Mesenchymal stem cell (in vitro differentiated cells and primary cell): ENCODE data around the gene LOC128125822.

Experiments used
- DNase-seq: peaks from one replicate; pipeline ENCODE4 v3.0.0-alpha.2; 2013
- H2AFZ ChIP-seq: one replicate; pipeline ENCODE4 v1.6.1; 2013; ENCODE audit warnings: low read depth, mild to moderate bottlenecking, control low read depth, inconsistent platforms, low read length, moderate library complexity
- H2AK5ac ChIP-seq: 2 replicates; pipeline ENCODE4 v1.6.1; 2013; ENCODE audit warnings: low read length, moderate library complexity, mild to moderate bottlenecking, inconsistent platforms; ENCODE audit not compliant: severe bottlenecking
- H2BK120ac ChIP-seq: one replicate; pipeline ENCODE4 v1.6.1; 2013; ENCODE audit warnings: low read depth, mild to moderate bottlenecking, inconsistent platforms, low read length, moderate library complexity
- H2BK12ac ChIP-seq, 2 experiments: one replicate each; pipeline ENCODE4 v1.6.1; 2013; ENCODE audit warnings: inconsistent platforms in 2 of 2, low read length in 2 of 2, mild to moderate bottlenecking in 2 of 2, moderate library complexity in 2 of 2, control low read depth in 1 of 2
- H2BK15ac ChIP-seq: one replicate; pipeline ENCODE4 v1.6.1; 2013; ENCODE audit warnings: mild to moderate bottlenecking, low read depth, inconsistent platforms; ENCODE audit not compliant: poor library complexity, severe bottlenecking
- H2BK5ac ChIP-seq: 2 replicates; pipeline ENCODE4 v1.6.1; 2013; ENCODE audit warnings: low read depth, mild to moderate bottlenecking, low read length, control low read depth, inconsistent platforms; ENCODE audit not compliant: poor library complexity, severe bottlenecking
- H3K14ac ChIP-seq, 2 experiments: one replicate each; pipeline ENCODE4 v1.6.1; 2013; ENCODE audit warnings: inconsistent platforms in 2 of 2, low read length in 2 of 2, control low read depth in 1 of 2, mild to moderate bottlenecking in 1 of 2, moderate library complexity in 1 of 2
- H3K18ac ChIP-seq, 2 experiments: one replicate each; pipeline ENCODE4 v1.6.1; 2013; ENCODE audit warnings: inconsistent platforms in 2 of 2, low read length in 2 of 2, control low read depth in 1 of 2, low read depth in 1 of 2, mild to moderate bottlenecking in 1 of 2
- H3K23ac ChIP-seq, 2 experiments: one replicate each; pipeline ENCODE4 v1.6.1; 2013; ENCODE audit warnings: inconsistent platforms in 2 of 2, low read length in 2 of 2, mild to moderate bottlenecking in 2 of 2, moderate library complexity in 2 of 2, control low read depth in 1 of 2
- H3K27ac ChIP-seq: 2 replicates; pipeline ENCODE4 v1.5.1; 2013; ENCODE audit warnings: mild to moderate bottlenecking, moderate library complexity, low read length, control low read depth, inconsistent platforms; ENCODE audit not compliant: poor library complexity, severe bottlenecking
- H3K27me3 ChIP-seq, 2 experiments: 2 replicates each; pipeline versions ENCODE4 v1.6.1 to v1.7.0; 2013; ENCODE audit warnings: low read length in 2 of 2, mild to moderate bottlenecking in 2 of 2, moderate library complexity in 2 of 2, control low read depth in 1 of 2, inconsistent platforms in 1 of 2; ENCODE audit not compliant: control insufficient read depth in 1 of 2, insufficient read depth in 1 of 2
- H3K36me3 ChIP-seq, 2 experiments: 2 replicates each; pipeline versions ENCODE4 v1.6.1 to v1.7.0; 2013; ENCODE audit warnings: low read length in 2 of 2, control low read depth in 1 of 2, inconsistent platforms in 1 of 2, low read depth in 1 of 2, mild to moderate bottlenecking in 1 of 2; ENCODE audit not compliant: insufficient read depth in 2 of 2, control insufficient read depth in 1 of 2
- H3K4ac ChIP-seq, 2 experiments: one replicate each; pipeline ENCODE4 v1.6.1; 2013; ENCODE audit warnings: inconsistent platforms in 2 of 2, low read length in 2 of 2, mild to moderate bottlenecking in 2 of 2, moderate library complexity in 2 of 2, control low read depth in 1 of 2, low read depth in 1 of 2
- H3K4me1 ChIP-seq: 2 replicates; pipeline ENCODE4 v1.6.1; 2013; ENCODE audit warnings: low read depth, low read length, control low read depth; ENCODE audit not compliant: control insufficient read depth, insufficient read depth
- H3K4me2 ChIP-seq: 2 replicates; pipeline ENCODE4 v1.6.1; 2013; ENCODE audit warnings: low read length, mild to moderate bottlenecking, inconsistent platforms; ENCODE audit not compliant: poor library complexity, severe bottlenecking
- H3K4me3 ChIP-seq, 2 experiments: 2 replicates each; pipeline versions ENCODE4 v1.5.1 to v1.7.0; 2013; ENCODE audit warnings: low read length in 2 of 2, mild to moderate bottlenecking in 2 of 2, control low read depth in 1 of 2, low read depth in 1 of 2; ENCODE audit not compliant: insufficient read depth in 1 of 2
- H3K79me1 ChIP-seq: replicated peaks from 2 replicates; pipeline ENCODE4 v1.6.1; 2013; ENCODE audit warnings: mild to moderate bottlenecking, control low read depth, low read length, inconsistent platforms; ENCODE audit not compliant: poor library complexity, severe bottlenecking
- H3K9ac ChIP-seq: 2 replicates; pipeline ENCODE4 v1.7.0; 2013; ENCODE audit warnings: mild to moderate bottlenecking, low read length, moderate library complexity
- H3K9me3 ChIP-seq: 2 replicates; pipeline ENCODE4 v1.7.0; 2013; ENCODE audit warnings: mild to moderate bottlenecking, low read length; ENCODE audit not compliant: control insufficient read depth
- H4K8ac ChIP-seq: one replicate; pipeline ENCODE4 v1.6.1; 2013; ENCODE audit warnings: inconsistent platforms, mild to moderate bottlenecking, low read length, moderate library complexity
- H4K91ac ChIP-seq: one replicate; pipeline ENCODE4 v1.6.1; 2013; ENCODE audit warnings: mild to moderate bottlenecking, low read length, inconsistent platforms
- WGBS: methylation state at CpG from one replicate; pipeline ENCODE4 v1.1.7; 2013; ENCODE audit warnings: mixed read lengths; 5-methylcytosine and 5-hydroxymethylcytosine counted together

Gene LOC128125822

DNA sequence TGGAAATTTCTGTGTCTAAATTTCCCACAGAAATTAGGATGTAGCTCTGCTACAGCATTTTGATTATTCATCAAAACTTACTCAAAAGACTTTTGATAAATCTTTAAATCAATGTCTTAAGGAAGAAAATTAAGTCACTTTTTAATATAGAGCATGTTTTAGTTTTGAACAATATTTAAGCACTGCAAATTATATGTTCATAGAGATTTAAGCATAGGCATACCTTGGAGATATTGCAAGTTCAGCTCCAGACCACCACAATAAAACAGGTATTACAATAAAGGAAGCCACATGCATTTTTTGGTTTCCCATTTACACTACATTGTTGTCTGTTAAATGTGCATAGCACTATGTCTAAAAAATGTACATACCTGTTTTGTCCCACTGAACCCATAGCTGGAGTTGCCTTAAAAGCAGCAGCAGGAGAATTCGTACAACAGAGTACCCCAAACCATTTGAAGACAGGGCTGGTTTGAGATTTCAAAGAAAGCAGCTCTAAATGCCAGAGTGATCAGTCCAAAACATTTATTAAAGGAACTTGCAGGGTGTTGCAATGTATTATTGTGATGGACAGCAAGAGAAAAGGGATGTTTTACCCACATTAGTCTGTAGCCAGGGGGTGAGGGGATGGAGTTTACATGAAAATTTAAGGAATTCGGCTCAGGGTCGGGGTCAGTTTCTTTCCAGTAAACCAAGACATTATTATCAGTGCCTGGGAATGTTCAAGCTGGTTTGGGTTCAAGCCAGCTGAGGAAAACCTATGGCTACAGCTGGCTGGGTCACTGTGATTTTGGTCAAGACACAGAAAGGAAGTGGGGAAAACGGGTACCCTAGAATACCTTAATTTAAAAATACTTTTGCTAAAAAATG lies 6.3 kb upstream of the LOC128125822 start:
- no peak overlapping the region for H2AK5ac ChIP-seq
- no peak overlapping the region for H3K4ac ChIP-seq
- H3K27me3 ChIP-seq = no peaks in the 10 kb centered on the region
- no peak overlapping the region for H3K4me2 ChIP-seq
- H3K9ac ChIP-seq = no peak overlapping the region
- no peak overlapping the region for H4K91ac ChIP-seq
- no peak overlapping the region for H2BK120ac ChIP-seq
- H3K27ac ChIP-seq = no peak overlapping the region
- H3K79me1 ChIP-seq = peaks cover 3% of the 10 kb centered on the region
- no peaks in the 10 kb centered on the region for H3K9me3 ChIP-seq
- no peaks in the 10 kb centered on the region for H3K36me3 ChIP-seq
- H3K4me1 ChIP-seq = no peaks in the 10 kb centered on the region
- H2BK12ac ChIP-seq = no peak overlapping the region
- H3K4me3 ChIP-seq = no peak overlapping the region
- no peak overlapping the region for H3K18ac ChIP-seq
- peak; percentile 42 for DNase-seq
- H2BK5ac ChIP-seq = no peak overlapping the region
- H3K14ac ChIP-seq = no peak overlapping the region
- 72% methylated on average over 3 of the region's 4 CpGs for WGBS
- H2BK15ac ChIP-seq = no peak overlapping the region
- H2AFZ ChIP-seq = no peak overlapping the region
- no peak overlapping the region for H3K23ac ChIP-seq
- H4K8ac ChIP-seq = no peak overlapping the region

DNA sequence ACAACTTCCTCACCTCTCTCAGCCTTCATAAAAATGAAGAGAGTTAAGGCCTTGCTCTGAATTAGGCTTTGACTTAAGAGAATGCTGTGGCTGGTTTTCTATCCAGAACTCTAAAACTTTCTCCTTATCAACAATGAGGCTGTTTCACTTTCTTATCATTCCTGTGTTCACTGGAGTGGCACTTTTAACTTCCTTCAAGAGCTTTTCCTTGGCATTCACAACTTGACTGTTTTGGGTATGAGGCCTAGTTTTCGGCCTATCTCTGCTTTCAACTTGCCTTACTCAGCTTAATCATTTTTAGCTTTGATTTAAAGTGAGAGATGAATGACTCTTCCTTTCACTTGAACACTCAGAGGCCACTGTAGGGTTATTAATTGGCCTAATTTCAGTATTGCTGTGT lies 4.3 kb upstream of the LOC128125822 start:
- no CpG with 5 or more reads among the region's 1 CpG for WGBS
- Histone ChIP-seq H3K14ac (no peak overlapping the region), H2BK12ac (no peak overlapping the region)

GRCh38 chr6:63571361-63572043 lies 778 bp upstream of the LOC128125822 start:
- no peaks in the 10 kb centered on the region for H3K27me3 ChIP-seq
- no peak overlapping the region for H2AK5ac ChIP-seq
- H3K23ac ChIP-seq = no peak overlapping the region
- peak overlapping the region; percentile 99 for H3K9ac ChIP-seq
- H3K9me3 ChIP-seq = no peaks in the 10 kb centered on the region
- no peaks in the 10 kb centered on the region for H3K4me1 ChIP-seq
- H3K18ac ChIP-seq = peak overlapping the region; percentile 82 to 90
- H2BK120ac ChIP-seq = peak overlapping the region; percentile 11
- peak; percentile 84 for DNase-seq
- H3K4me3 ChIP-seq = peak overlapping the region; percentile 45 to 90
- no peak overlapping the region for H2BK5ac ChIP-seq
- H3K36me3 ChIP-seq = peaks cover 0 to 4% of the 10 kb centered on the region in 2 experiments
- peak overlapping the region; percentile 75 for H2AFZ ChIP-seq
- H3K4me2 ChIP-seq = peak overlapping the region; percentile 82
- peak overlapping the region; percentile 58 for H4K8ac ChIP-seq
- H3K79me1 ChIP-seq = peaks cover 3% of the 10 kb centered on the region
- peak overlapping the region; percentile 72 for H3K27ac ChIP-seq
- H3K14ac ChIP-seq = peak overlapping the region in 1 of 2 experiments; percentile 44
- H3K4ac ChIP-seq = peak overlapping the region in 1 of 2 experiments; percentile 52
- WGBS = 23% methylated on average over 19 of the region's 20 CpGs
- H2BK12ac ChIP-seq = no peak overlapping the region
- peak overlapping the region; percentile 23 for H4K91ac ChIP-seq
- H2BK15ac ChIP-seq = peak overlapping the region; percentile 91

More for the DNA sequence above, 4.3 kb upstream of the LOC128125822 start:
- Histone ChIP-seq H3K4me1 (no peaks in the 10 kb centered on the region), H4K91ac (no peak overlapping the region), H3K23ac (no peak overlapping the region), H2AK5ac (no peak overlapping the region), H3K4me2 (no peak overlapping the region), H3K9me3 (no peaks in the 10 kb centered on the region), H2BK120ac (no peak overlapping the region), H3K4ac (no peak overlapping the region), H3K36me3 (no peaks in the 10 kb centered on the region), H2BK15ac (no peak overlapping the region), H3K4me3 (no peak overlapping the region), H2BK5ac (no peak overlapping the region), H3K27me3 (no peaks in the 10 kb centered on the region), H3K18ac (no peak overlapping the region), H2AFZ (no peak overlapping the region), H3K9ac (no peak overlapping the region), H3K27ac (no peak overlapping the region), H3K79me1 (peaks cover 3% of the 10 kb centered on the region), H4K8ac (no peak overlapping the region)
- DNase-seq = no peak

- Histone ChIP-seq H2BK120ac (peak overlapping the region; percentile 100), H3K27ac (peak overlapping the region; percentile 90), H2BK12ac (peak overlapping the region in 1 of 2 experiments; percentile 37), H2AK5ac (peak overlapping the region; percentile 27), H2BK15ac (peak overlapping the region; percentile 93), H3K18ac (peak overlapping the region; percentile 97 to 100), H3K14ac (peak overlapping the region; percentile 99 to 100), H3K79me1 (peaks cover 3% of the 10 kb centered on the region), H3K4ac (peak overlapping the region; percentile 95 to 99), H4K8ac (peak overlapping the region; percentile 98), H3K9ac (peak overlapping the region; percentile 99), H3K4me2 (peak overlapping the region; percentile 45), H2AFZ (peak overlapping the region; percentile 49), H3K23ac (peak overlapping the region; percentile 90 to 98), H3K27me3 (no peaks in the 10 kb centered on the region), H3K4me3 (peak overlapping the region; percentile 90 to 100), H2BK5ac (peak overlapping the region; percentile 99), H4K91ac (peak overlapping the region; percentile 100), H3K36me3 (peaks cover 2 to 16% of the 10 kb centered on the region in 2 experiments), H3K9me3 (no peaks in the 10 kb centered on the region), H3K4me1 (peaks cover 2% of the 10 kb centered on the region)
- no peak for DNase-seq
- under 1% methylated on average over 20 of the region's 42 CpGs for WGBS
These were observed 431 bp downstream of the LOC128125822 start for GRCh38 chr6:63572747-63573075.
